ENCODE data around the gene NKX1-1.
"Not testable (repeated sequence)": the region's sequence is repeated elsewhere in the genome, so short reads cannot be mapped to it uniquely, and the experiment has no call there.

NKX1-1 gene

DNA sequence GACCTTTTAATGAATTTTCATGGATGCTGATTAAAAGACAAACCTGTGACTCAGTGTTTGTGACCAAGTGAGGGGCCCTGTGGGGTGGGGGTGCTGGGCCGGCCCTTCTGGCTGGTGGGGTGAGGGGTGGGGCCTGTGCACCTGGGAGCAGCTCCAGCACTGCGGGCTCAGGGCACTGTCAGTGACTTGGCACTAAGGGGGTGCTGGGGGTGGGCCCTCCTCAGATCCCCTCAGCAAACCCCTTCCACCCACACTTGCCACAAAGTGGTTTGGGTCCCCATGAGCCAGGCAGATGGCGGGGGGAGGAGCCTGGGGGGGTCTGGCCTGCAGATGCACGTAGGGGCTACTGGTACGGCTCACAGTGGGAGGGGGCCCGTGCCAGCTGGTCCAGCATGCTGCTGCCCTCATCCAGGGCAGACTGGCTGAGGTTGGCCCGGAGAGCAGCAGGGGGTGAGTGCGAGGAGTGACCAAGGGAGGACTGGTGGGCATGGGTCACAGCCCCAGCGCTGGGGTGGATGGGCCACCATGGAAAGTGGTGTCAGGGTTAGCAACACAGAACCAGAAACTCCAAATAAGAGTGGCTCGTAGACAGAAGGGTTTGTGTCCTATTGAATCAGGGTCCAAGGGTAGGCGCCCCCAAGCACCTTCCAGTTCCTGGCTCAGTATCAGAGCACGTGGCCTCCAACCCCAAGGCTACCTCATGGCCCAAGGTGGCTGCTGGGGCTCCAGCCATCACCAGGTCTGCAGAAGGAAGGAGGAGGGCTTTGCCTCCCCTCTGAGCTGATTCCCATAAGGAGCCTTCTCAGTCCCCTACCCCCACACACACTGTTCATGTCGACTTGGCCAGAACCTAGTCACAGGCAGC is 10.1 kb downstream of the NKX1-1 start:
- DNase-seq (ENCODE audit: low read depth, low spot score): no peak
- H3K4me3 ChIP-seq (ENCODE audit: low read length): no peak overlapping the region

DNA sequence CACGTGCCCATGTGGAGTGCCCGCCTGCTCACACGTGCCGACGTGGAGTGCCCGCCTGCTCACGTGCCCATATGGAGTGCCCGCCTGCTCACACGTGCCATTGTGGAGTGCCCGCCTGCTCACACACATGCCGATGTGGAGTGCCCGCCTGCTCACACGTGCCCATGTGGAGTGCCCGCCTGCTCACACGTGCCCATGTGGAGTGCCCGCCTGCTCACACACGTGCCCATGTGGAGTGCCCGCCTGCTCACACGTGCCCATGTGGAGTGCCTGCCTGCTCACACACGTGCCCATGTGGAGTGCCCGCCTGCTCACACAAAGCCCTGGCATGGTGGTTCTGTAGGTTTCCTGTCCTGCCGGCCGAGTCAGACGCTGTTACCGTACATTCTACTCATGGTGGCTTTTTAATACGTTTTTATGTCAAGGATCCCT is 10.8 kb downstream of the NKX1-1 start:
- H3K4me3 ChIP-seq (ENCODE audit: low read length); DNase-seq (ENCODE audit: low read depth, low spot score): not testable (repeated sequence)

DNA sequence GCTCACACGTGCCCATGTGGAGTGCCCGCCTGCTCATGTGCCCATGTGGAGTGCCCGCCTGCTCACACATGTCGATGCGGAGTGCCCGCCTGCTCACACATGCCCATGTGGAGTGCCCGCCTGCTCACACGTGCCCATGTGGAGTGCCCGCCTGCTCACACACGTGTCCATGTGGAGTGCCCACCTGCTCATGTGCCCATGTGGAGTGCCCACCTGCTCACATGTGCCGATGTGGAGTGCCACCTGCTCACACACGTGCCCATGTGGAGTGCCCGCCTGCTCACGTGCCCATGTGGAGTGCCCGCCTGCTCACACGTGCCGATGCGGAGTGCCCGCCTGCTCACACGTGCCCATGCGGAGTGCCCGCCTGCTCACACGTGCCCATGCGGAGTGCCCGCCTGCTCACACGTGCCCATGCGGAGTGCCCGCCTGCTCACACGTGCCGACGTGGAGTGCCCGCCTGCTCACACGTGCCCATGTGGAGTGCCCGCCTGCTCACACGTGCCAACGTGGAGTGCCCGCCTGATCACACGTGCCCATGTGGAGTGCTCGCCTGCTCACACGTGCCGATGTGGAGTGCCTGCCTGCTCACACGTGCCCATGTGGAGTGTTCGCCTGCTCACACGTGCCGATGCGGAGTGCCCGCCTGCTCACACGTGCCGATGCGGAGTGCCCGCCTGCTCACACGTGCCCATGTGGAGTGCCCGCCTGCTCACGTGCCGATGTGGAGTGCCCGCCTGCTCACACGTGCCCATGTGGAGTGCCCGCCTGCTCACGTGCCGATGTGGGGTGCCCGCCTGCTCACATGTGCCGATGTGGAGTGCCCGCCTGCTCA is 11.5 kb downstream of the NKX1-1 start:
- not testable (repeated sequence) for H3K4me3 ChIP-seq (ENCODE audit: low read length); DNase-seq (ENCODE audit: low read depth, low spot score)

DNA sequence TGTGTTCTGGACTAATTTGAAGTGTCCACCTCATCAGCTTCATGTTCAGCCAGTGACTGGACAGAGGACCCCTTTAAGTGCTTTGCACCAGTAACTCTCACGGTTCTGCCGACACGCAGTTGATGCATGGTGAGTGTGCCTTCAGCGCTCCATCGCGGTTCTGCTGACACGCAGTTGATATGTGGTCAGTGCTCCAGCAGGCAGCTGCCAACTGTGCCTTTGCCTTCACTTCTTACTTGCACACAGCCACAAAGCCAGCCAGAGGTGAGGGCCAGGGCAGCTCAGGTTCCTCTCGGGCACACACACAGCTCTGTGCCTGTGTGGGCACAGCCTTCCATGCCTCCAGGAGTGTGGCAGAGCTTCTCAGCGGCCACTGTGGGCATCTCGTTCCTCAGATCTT is 12.4 kb downstream of the NKX1-1 start:
- no peak for DNase-seq (ENCODE audit: low read depth, low spot score)

DNA sequence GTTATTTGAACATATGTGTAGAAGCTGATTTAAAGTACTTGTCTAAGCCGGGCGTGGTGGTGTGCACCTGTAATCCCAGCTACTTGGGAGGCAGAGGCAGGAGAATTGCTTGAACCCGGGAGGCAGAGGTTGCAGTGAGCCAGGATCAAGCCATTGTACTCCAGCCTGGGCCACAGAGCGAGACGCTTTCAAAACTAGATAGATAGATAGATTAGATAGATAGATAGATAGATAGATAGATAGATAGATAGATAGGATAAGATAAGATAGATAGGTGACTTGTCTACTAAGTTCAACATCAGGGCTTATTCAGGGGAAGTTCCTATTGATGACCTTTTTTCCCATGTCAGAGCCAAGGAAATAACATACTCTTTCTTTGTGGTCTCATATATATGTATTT is 12.9 kb downstream of the NKX1-1 start:
- H3K4me3 ChIP-seq (ENCODE audit: low read length); DNase-seq (ENCODE audit: low read depth, low spot score): not testable (repeated sequence)

More for the DNA sequence above, 12.4 kb downstream of the NKX1-1 start:
- H3K4me3 ChIP-seq (ENCODE audit: low read length): no peak overlapping the region

DNA sequence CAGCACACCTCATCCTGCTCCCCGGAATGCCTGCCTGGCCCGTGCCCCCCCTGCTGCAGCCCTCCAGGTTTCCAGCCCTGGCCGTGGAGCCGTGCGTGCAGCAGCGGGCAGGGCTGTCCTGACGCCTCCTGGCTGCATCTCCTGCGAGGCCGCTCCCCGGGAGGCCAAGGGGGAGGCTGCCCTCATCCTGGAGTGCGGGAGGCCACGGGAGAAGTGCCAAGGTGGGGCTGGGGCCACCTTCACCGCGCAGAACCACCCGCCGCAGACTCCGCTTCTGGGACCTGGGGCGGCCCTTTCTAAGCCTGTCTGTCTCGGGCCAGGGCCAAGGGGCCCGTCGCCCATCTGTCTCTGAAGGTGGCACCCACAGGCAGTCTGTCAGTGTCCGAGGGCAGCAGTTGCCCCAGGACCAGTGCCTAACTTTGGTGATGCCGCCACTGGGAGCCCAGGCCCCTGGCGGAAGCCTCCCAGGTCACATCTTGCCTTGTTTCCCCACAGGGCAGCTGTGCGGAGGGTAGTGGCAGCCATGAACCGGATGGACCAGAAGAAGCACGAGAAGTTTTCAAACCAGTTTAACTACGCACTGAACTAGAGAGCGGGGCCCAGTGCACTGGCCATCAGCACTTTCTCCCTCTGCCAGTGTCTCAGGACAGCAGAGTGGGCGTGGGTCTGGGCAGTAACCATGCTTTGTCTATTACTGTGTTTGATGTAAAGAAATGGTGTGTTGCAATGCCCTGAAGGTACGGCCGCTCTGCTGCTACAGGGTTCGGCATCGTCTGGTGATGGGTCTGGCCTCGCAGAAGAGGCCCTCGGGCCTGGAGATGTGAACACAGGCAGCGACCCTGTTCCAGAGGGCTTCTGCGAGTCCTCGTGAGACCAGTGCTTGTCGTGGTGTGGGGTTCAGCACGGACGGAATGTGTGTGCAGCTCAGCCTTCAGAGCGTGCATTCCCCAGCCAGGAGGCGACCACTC is 20.6 kb downstream of the NKX1-1 start:
- DNase-seq (ENCODE audit: low read depth, low spot score): no peak
- no peak overlapping the region for H3K4me3 ChIP-seq (ENCODE audit: low read length)

DNA sequence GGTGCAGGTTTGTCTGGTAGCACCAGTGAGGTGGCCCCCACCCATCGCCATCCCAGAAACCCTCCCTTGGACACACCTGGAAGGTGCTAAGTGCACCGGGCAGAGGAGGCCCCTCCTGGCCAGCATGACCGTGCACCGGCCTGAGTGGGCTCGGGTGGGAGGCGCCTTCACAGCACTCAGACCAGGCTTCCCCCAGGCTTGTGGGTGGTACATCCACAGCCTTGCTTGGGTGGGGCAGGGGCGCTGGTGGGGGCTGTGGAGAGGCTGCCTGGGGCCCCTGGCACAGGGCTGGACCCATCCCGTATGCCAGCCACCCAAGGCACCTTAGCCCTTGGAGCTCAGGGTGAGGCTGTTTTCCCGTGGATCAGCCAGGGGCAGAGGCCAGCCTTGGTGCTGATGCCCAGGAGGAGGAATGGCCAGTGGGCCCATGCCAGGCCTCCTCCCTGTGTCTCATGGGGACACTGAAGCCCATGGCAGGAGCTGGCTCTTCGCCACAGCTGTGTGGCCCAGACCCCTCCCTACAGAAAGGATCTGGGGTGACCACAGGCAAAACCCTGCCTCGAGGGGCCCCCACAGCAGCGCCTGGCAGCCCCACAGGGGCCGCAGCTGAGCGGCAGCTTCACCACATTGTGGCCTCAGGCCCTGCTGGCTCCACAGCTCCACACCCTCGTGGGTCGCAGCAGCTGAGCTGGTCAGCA is 21.4 kb downstream of the NKX1-1 start:
- DNase-seq (ENCODE audit: low read depth, low spot score): no peak
- no peak overlapping the region for H3K4me3 ChIP-seq (ENCODE audit: low read length)

DNA sequence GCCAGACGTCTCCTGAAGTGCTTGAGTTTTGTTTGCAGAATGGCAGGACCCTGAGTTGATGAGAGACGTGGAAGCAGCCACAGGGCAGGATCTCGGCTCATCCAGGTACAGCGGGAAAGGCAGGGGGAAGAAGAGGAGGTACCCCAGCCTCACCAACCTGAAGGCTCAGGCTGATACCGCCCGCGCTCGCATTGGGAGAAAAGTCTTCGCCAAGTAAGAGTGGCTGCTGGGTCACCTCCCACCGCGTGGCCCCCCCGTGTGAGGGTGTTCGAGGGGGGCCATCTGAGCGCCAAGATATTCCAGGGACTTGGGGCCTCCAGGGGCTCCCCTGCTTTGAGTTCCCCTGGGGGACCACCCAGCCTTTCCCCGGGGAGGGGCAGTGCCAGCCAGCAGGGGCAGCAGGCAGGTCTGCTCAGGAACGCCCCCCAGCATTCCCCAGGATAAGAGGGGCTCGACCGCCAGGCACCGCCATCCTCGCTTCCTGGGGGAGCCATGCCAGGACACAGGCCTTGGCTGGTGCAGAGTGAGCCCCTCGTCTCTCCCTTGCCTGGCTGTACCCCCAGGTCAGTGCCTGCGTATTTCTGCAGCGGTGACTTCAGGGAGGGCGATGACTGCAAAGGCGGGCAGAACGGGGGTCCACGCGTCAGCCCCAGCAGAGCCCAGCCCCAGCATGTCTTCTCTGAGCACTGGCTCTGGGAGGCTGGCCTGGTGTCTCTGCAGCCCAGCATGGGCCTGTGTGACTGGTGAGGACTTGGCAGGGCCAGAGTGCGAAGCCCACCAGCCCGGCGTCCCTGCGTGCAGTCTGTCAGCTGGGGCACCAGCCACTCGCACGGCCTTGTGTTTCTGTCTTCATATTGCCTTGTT is 22.3 kb downstream of the NKX1-1 start:
- no peak for DNase-seq (ENCODE audit: low read depth, low spot score)
- no peak overlapping the region for H3K4me3 ChIP-seq (ENCODE audit: low read length)

DNA sequence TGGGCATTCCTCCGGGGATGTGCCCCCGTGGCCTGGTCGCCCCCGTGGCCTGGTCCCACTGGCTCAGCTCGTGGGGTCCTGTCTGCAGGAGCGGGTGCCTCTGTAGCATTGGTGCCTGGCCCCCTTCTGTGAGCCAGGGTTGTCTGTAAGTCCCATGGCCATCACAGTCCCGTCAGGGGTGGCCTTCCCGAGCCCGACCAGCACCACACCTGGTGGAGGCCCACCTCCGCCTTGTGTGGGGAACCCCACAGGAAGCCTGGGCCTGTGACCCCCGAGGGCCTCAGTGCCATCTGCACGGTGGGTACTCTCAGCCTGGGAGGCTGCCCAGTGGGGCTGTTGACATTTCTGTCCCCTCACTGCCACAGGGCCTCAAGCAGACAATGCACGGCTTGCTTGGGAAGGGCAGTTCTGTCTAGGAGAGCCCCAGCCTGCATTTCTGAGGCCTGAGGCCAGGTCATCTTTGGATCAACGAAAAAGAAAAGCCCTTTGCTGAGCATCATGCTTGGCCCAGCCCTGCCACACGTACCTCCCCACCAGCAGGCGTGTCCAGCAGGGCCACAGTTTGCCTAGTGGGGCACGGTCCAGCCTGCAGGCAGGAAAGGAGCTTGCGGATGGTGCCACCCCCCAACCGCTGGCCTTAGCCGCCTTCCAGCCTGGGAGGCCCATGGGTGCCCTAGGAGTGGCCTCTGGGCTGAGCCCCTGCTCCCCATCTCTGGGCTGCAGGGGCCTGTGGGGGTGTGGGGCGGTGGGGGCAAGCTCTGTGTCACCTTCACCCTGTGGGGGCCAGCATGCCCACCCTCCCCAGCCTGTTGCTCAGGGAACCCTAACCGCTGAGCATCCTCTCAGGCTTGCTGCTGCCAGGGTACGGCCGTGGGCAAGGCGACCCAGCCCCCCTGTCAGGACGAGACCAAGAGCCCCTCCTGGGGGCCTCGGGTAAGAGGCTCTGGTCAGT is 23.2 kb downstream of the NKX1-1 start:
- no peak overlapping the region for H3K4me3 ChIP-seq (ENCODE audit: low read length)
- DNase-seq (ENCODE audit: low read depth, low spot score): no peak

DNA sequence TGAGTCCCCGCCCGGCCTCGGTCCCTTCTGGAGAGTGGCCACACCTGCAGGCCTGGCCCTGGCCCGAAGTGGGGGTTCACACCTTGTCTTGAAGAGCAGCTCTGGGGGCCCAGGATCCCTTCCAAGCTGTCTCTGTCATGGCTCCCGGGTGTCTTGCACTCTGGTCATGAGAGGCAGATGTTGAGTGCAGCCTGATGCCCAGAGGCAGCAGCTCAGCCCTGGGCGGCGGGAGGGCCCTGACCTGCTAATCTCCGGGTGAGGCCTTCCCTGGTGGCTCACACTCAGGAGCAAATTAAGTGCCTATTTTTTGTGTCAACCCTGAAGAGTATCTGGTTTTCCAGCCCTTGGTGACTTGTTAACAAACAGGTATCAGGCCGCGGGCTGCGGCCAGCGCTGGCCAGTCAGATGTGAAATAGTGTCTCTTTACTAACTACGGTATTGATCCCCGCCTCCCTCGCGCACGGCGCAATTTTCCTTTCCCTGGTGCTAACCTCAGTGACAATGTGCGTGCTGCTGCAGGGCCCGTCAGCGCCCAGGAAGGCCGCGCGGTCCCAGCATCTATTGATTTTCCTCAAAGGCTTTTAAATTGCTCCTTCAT is 24.2 kb downstream of the NKX1-1 start:
- H3K4me3 ChIP-seq (ENCODE audit: low read length): no peak overlapping the region
- DNase-seq (ENCODE audit: low read depth, low spot score): no peak

DNA sequence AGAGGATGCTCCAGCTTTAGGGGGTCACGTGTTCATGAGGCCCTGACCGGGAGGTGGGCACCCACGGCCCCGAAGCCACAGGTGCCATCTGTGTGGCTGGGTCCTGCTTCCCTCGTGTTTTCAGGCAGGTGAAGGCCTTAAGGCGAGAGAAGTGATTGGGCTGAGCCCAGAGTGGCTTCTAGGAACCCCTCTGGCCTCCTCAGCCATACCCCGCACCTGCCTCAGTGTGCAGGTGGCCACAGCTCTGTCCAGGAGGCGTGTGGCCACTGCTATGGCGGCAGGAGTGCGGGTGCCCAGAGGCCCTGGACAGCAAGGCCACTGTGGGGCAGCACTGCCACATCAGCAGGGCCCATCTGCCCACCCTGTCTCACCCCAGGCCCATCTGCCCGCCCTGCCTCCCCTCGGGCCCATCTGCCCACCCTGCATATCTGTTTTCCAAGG is 25.0 kb downstream of the NKX1-1 start:
- no peak for DNase-seq (ENCODE audit: low read depth, low spot score)
- no peak overlapping the region for H3K4me3 ChIP-seq (ENCODE audit: low read length)

DNA sequence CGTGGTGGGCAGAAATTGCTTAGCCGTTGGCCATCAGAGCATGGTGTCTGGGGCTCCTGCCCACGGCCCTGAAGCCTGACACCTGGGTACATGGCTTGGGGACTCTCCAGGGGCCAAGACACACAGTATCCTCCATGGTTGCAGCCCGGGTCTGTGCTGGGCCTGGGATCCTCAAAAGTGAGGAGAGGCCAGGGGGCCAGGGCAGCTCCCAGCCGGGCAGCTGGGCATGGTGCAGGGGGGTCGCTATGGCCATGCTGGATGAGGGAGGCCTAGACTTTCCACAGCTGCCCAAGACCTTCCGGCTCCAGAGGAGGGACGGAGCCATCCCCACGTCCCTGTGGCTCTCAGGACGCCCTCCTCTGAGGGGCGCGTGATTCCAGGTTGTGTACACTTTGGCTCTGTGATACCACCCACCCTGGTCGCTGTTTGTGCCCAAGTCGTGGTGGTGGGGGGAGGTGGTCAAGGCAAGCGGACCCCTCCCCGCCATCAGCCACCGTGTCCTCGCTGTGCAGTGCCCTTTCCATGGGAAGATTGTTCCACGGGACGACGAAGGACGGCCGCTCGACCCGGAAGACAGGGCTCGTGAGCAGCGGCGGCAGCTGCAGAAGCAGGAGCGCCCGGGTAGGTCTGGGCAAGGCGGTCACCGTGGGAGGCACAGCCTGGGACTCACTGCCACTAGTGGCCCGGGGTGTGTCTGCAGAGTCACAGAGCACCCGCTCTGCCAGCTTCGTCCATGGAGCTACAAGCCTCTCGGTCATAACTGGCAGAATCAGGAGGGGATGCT is 25.7 kb downstream of the NKX1-1 start:
- no peak overlapping the region for H3K4me3 ChIP-seq (ENCODE audit: low read length)
- DNase-seq (ENCODE audit: low read depth, low spot score): no peak

DNA sequence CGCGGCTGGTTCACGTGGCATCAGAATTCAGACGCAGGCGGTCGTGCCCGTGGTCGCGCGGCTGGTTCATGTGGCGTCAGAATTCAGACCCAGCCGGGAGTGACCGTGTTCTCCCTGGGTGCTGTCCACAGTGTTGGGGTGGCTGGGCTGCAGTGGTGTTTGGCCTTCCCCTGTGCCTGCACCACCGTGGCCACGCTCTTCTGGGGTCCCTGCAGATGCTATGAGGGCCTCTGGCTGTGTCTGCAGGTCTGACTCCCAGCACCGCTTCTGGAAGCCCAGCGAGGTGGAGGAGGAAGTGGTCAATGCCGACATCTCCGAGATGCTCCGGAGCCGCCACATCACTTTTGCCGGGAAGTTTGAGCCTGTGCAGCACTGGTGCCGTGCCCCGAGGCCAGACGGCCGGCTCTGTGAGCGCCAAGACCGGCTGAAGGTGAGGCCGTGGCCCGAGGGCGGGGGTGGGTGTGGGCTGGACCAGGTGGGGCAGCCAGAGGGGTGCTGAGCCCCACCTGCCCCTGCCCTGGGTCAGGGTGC is 26.4 kb downstream of the NKX1-1 start:
- no peak for DNase-seq (ENCODE audit: low read depth, low spot score)

DNA sequence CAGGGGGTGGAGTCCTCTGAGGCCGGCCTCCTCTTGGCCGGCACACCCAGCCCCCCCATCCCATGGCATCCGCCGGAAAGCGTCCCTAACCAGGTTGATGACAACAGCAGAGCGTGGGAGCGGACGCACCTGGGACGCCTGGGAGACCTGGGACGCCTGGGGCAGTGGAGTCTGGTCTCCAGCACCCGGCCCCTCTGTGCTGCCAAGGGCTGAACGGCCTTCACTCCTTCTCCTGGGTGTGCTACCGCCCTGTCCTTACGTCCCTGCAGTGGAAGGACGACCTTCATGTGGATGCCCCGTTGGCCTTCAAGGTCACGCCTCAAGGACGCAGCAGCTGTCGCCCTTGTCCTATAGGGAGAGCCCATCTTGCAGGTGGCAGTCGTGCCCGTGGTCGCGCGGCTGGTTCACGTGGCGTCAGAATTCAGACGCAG is 26.9 kb downstream of the NKX1-1 start:
- H3K4me3 ChIP-seq (ENCODE audit: low read length): no peak overlapping the region
- no peak for DNase-seq (ENCODE audit: low read depth, low spot score)

More for the DNA sequence above, 26.4 kb downstream of the NKX1-1 start:
- H3K4me3 ChIP-seq (ENCODE audit: low read length): no peak overlapping the region

DNA sequence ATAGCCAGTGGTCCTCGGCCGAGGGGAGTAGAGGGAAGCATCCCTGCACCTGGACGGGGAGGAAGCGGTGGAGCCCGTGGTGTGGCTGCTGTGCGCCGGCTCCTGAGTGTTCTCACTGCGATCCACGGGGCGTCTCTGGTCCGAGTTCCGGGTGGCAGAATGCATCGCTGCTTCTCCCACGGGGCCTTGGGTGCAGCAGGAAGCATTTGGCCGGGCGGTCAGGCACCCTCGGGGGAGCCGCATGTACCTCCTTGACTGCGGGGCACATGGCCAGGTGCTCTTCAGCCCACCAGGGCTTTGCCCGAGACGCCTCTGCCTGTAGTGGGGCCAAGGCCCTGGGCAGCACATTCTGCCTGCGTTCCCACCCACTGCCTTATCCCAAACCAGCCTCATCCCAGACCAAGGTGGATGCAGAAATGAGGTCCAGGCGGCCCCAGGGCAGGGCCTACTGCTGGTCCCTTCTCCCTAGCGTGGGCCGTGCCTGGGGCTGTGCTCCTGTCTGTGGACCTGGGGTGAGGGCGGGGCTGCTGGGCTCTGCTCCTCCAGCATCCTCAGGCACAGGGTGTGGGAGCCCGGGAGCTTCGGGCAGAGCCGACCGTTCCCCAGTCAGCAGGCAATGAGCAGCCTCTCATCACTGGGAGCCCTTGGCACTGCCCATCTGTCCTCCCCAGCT is 27.5 kb downstream of the NKX1-1 start:
- no peak overlapping the region for H3K4me3 ChIP-seq (ENCODE audit: low read length)
- no peak for DNase-seq (ENCODE audit: low read depth, low spot score)

All from Jurkat, Clone E6-1 (cell line).